GM23338 (cell line): ENCODE data around the gene TENM4. TPM values are rescaled to one million over a fixed set of nuclear protein-coding genes. Genes with fewer than 3 reads are reported as not detected.

Source experiments
- ATAC-seq: fragments of 200-7000 bp; cut with Tn5 transposase; 3 replicates; pipeline ENCODE4 v1.9.1; 2020
- DNase-seq: peaks from one replicate; pipeline ENCODE4 v3.0.0-alpha.2; 2015; ENCODE audit warnings: low spot score
- H2AFZ ChIP-seq: fragments of 200-600 bp; sonication (generic); 2 replicates; pipeline ENCODE4 v1.8.0; 2016; ENCODE audit warnings: antibody characterized with exemption, mild to moderate bottlenecking, moderate library complexity
- H3F3A ChIP-seq: fragments of 200-600 bp; sonication (generic); replicated peaks from 2 replicates; pipeline ENCODE4 v1.8.0; 2017; ENCODE audit warnings: antibody characterized with exemption, mixed run types, low read depth
- H3K27ac ChIP-seq: fragments of 200-600 bp; sonication (generic); 2 replicates; pipeline ENCODE4 v1.6.1; 2016; ENCODE audit warnings: low read depth
- H3K27me3 ChIP-seq: fragments of 200-600 bp; sonication (generic); 2 replicates; pipeline ENCODE4 v1.8.0; 2016; ENCODE audit warnings: mild to moderate bottlenecking, mixed run types, moderate library complexity; ENCODE audit not compliant: insufficient read depth
- H3K36me3 ChIP-seq: fragments of 200-600 bp; sonication (generic); 2 replicates; pipeline ENCODE4 v1.8.0; 2016; ENCODE audit warnings: mild to moderate bottlenecking; ENCODE audit not compliant: insufficient read depth
- H3K4me1 ChIP-seq: fragments of 200-600 bp; sonication (generic); 2 replicates; pipeline ENCODE4 v1.8.0; 2016; ENCODE audit warnings: mild to moderate bottlenecking, moderate library complexity; ENCODE audit not compliant: insufficient read depth
- H3K4me2 ChIP-seq: fragments of 200-600 bp; sonication (generic); 2 replicates; pipeline ENCODE4 v1.7.1; 2017; ENCODE audit warnings: mixed run types
- H3K4me3 ChIP-seq: fragments of 200-600 bp; sonication (generic); 2 replicates; pipeline ENCODE4 v1.6.1; 2016; ENCODE audit warnings: mixed run types
- H3K79me2 ChIP-seq: fragments of 200-600 bp; sonication (generic); replicated peaks from 2 replicates; pipeline ENCODE4 v1.8.0; 2017; ENCODE audit warnings: mild to moderate bottlenecking; ENCODE audit not compliant: insufficient read depth
- H3K9me2 ChIP-seq: fragments of 200-600 bp; sonication (generic); 2 replicates; pipeline ENCODE4 v1.8.0; 2017; ENCODE audit not compliant: insufficient read depth
- H4K20me1 ChIP-seq: fragments of 200-600 bp; sonication (generic); replicated peaks from 2 replicates; pipeline ENCODE4 v1.8.0; 2017; ENCODE audit warnings: mild to moderate bottlenecking; ENCODE audit not compliant: insufficient read depth
- H3K27ac Mint-ChIP-seq: 2 replicates; pipeline ENCODE4 v1.8.0; 2020; ENCODE audit warnings: inconsistent platforms, mild to moderate bottlenecking, moderate library complexity, mixed read lengths
- H3K27me3 Mint-ChIP-seq: 3 replicates; pipeline ENCODE4 v1.8.0; 2022; ENCODE audit warnings: low read depth, mild to moderate bottlenecking, moderate library complexity, mixed read lengths, inconsistent platforms; ENCODE audit not compliant: insufficient read depth, poor library complexity
- H3K36me3 Mint-ChIP-seq: 3 replicates; pipeline ENCODE4 v1.8.0; 2021; ENCODE audit warnings: low read depth, mild to moderate bottlenecking, inconsistent platforms, moderate library complexity, mixed read lengths
- H3K4me1 Mint-ChIP-seq: 3 replicates; pipeline ENCODE4 v1.8.0; 2020; ENCODE audit warnings: mild to moderate bottlenecking, inconsistent platforms, mixed read lengths
- H3K4me3 Mint-ChIP-seq: 3 replicates; pipeline ENCODE4 v1.8.0; 2021; ENCODE audit warnings: moderate library complexity, mild to moderate bottlenecking, inconsistent platforms, mixed read lengths
- H3K9me3 Mint-ChIP-seq: 3 replicates; pipeline ENCODE4 v1.8.0; 2020; ENCODE audit warnings: moderate library complexity, mild to moderate bottlenecking, inconsistent platforms, mixed read lengths
- CREB1 ChIP-seq: fragments of 250-450 bp; sonication (Bioruptor Pico); IDR thresholded peaks from 2 replicates; pipeline ENCODE4 v1.5.0; 2020; ENCODE audit warnings: low read depth, mild to moderate bottlenecking, moderate library complexity
- CTCF ChIP-seq, 2 experiments: fragments of 200-600 bp in 1 of 2; sonication (generic) in 1 of 2; conservative IDR thresholded peaks; 2 replicates each; pipeline versions ENCODE4 v1.5.1 to v1.6.1; 2016 to 2017; ENCODE audit warnings: antibody characterized with exemption in 2 of 2, low read depth in 2 of 2, mild to moderate bottlenecking in 2 of 2, moderate library complexity in 1 of 2
- EZH2 ChIP-seq: fragments of 200-600 bp; sonication (generic); IDR thresholded peaks from one replicate; pipeline ENCODE4 v1.8.0; 2017; ENCODE audit warnings: antibody characterized with exemption, mild to moderate bottlenecking, low read depth; ENCODE audit not compliant: unreplicated experiment
- EZH2phosphoT487 ChIP-seq: fragments of 200-600 bp; sonication (generic); IDR thresholded peaks from one replicate; pipeline ENCODE4 v1.8.1; 2018; ENCODE audit warnings: antibody characterized with exemption; ENCODE audit not compliant: unreplicated experiment
- JUNB ChIP-seq: IDR thresholded peaks from one replicate; pipeline ENCODE4 v1.6.1; 2016; ENCODE audit warnings: antibody characterized with exemption; ENCODE audit not compliant: unreplicated experiment
- POLR2AphosphoS5 ChIP-seq: IDR thresholded peaks from 2 replicates; pipeline ENCODE4 v1.6.1; 2016; ENCODE audit warnings: antibody characterized with exemption, low read depth
- STAT1 ChIP-seq: IDR thresholded peaks from one replicate; pipeline ENCODE4 v1.6.1; 2016; ENCODE audit warnings: antibody characterized with exemption; ENCODE audit not compliant: unreplicated experiment
- ZNF114 ChIP-seq: fragments of 250-450 bp; sonication (Bioruptor Pico); IDR thresholded peaks from 2 replicates; pipeline ENCODE4 v1.5.0; 2020; ENCODE audit warnings: mild to moderate bottlenecking, moderate library complexity
- ZNF331 ChIP-seq: fragments of 250-450 bp; sonication (Bioruptor Pico); IDR thresholded peaks from 2 replicates; pipeline ENCODE4 v1.5.0; 2020; ENCODE audit warnings: low read depth, mild to moderate bottlenecking, moderate library complexity
- polyA plus RNA-seq: library from polyadenylated mRNA; unstranded; fragments of >200 nt; fragmentation: Nextera tagmentation; extraction: Ambion mirVana; gene quantifications from 2 replicates; pipeline ENCODE4 v1.2.1, GENCODE V29; 2016
- total RNA-seq: library from RNA; depleted of rRNA; stranded (reverse); fragments of >200 nt; shearing (Covaris generic); gene quantifications from 2 replicates; pipeline ENCODE4 v1.2.3, GENCODE V29; 2014
- TF ChIP-seq, protein P1 (sequence below): IDR thresholded peaks from 2 replicates; pipeline ENCODE4 v1.6.1; 2016; ENCODE audit warnings: antibody characterized with exemption
- TF ChIP-seq, protein P2 (sequence below): IDR thresholded peaks from one replicate; pipeline ENCODE4 v1.6.1; 2018; ENCODE audit warnings: antibody characterized with exemption; ENCODE audit not compliant: unreplicated experiment

TENM4 gene
- total and polyA plus RNA-seq, 2 experiments from 2014 or later: 7.3 TPM

- H3K4me3 ChIP-seq: no peak overlapping the region
- no peak overlapping the region for H3K27ac ChIP-seq
- H2AFZ ChIP-seq: no peak overlapping the region
- no peaks in the 10 kb centered on the region for H3K79me2 ChIP-seq
- Mint-ChIP-seq H3K4me1 (no peaks in the 10 kb centered on the region), H3K27ac (no peak overlapping the region), H3K4me3 (no peak overlapping the region), H3K27me3 (peaks cover 6% of the 10 kb centered on the region), H3K9me3 (no peaks in the 10 kb centered on the region), H3K36me3 (no peaks in the 10 kb centered on the region)
- H3K4me1 ChIP-seq: no peaks in the 10 kb centered on the region
- no peaks in the 10 kb centered on the region for H4K20me1 ChIP-seq
- no peaks in the 10 kb centered on the region for H3K27me3 ChIP-seq
- H3K36me3 ChIP-seq: no peaks in the 10 kb centered on the region
- no peak for TF ChIP-seq JUNB
- TF ChIP-seq, protein P1, sequence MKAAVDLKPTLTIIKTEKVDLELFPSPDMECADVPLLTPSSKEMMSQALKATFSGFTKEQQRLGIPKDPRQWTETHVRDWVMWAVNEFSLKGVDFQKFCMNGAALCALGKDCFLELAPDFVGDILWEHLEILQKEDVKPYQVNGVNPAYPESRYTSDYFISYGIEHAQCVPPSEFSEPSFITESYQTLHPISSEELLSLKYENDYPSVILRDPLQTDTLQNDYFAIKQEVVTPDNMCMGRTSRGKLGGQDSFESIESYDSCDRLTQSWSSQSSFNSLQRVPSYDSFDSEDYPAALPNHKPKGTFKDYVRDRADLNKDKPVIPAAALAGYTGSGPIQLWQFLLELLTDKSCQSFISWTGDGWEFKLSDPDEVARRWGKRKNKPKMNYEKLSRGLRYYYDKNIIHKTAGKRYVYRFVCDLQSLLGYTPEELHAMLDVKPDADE: no peak
- no peak for TF ChIP-seq EZH2
- TF ChIP-seq ZNF114: no peak
- TF ChIP-seq EZH2phosphoT487: no peak
- TF ChIP-seq, protein P2, sequence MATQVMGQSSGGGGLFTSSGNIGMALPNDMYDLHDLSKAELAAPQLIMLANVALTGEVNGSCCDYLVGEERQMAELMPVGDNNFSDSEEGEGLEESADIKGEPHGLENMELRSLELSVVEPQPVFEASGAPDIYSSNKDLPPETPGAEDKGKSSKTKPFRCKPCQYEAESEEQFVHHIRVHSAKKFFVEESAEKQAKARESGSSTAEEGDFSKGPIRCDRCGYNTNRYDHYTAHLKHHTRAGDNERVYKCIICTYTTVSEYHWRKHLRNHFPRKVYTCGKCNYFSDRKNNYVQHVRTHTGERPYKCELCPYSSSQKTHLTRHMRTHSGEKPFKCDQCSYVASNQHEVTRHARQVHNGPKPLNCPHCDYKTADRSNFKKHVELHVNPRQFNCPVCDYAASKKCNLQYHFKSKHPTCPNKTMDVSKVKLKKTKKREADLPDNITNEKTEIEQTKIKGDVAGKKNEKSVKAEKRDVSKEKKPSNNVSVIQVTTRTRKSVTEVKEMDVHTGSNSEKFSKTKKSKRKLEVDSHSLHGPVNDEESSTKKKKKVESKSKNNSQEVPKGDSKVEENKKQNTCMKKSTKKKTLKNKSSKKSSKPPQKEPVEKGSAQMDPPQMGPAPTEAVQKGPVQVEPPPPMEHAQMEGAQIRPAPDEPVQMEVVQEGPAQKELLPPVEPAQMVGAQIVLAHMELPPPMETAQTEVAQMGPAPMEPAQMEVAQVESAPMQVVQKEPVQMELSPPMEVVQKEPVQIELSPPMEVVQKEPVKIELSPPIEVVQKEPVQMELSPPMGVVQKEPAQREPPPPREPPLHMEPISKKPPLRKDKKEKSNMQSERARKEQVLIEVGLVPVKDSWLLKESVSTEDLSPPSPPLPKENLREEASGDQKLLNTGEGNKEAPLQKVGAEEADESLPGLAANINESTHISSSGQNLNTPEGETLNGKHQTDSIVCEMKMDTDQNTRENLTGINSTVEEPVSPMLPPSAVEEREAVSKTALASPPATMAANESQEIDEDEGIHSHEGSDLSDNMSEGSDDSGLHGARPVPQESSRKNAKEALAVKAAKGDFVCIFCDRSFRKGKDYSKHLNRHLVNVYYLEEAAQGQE: no peak
- no peak for TF ChIP-seq STAT1
- TF ChIP-seq POLR2AphosphoS5: no peak
- no peak for TF ChIP-seq ZNF331 (CRISPR knock-in tag)
- H3K4me2 ChIP-seq: no peak overlapping the region
- no peaks in the 10 kb centered on the region for H3K9me2 ChIP-seq
- DNase-seq (no peak), ATAC-seq (no peak)
- no peaks in the 10 kb centered on the region for H3F3A ChIP-seq
Measured at GRCh38 chr11:78772186-78772585, 668.6 kb downstream of the TENM4 start.

DNA sequence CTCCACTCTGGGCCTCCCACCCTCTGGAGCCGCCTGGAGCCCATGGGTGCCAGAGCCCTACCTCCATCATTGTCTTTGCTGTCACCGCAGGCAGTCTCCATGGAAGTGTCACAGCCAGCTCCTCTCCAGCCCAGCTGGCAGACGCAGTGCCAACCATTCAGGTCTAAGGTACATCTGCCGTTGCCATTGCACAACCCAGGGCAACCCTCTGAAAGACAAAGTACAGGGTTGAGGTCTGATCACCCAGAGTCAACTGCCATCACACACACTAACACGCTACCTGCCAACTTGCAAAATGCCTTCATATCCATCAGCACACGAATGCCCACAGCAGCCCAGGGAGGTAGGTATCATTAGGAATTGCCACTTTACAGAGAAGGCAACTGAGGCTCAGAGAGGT, 669.9 kb downstream of the TENM4 start:
- no peaks in the 10 kb centered on the region for H3K79me2 ChIP-seq
- no peak overlapping the region for H3K27ac ChIP-seq
- Mint-ChIP-seq H3K36me3 (no peaks in the 10 kb centered on the region), H3K4me1 (no peaks in the 10 kb centered on the region), H3K27ac (no peak overlapping the region), H3K9me3 (no peaks in the 10 kb centered on the region), H3K27me3 (peaks cover 6% of the 10 kb centered on the region), H3K4me3 (no peak overlapping the region)
- no peak overlapping the region for H3K4me2 ChIP-seq
- H3F3A ChIP-seq: no peaks in the 10 kb centered on the region
- no peaks in the 10 kb centered on the region for H3K4me1 ChIP-seq
- no peaks in the 10 kb centered on the region for H3K9me2 ChIP-seq
- no peak overlapping the region for H3K4me3 ChIP-seq
- no peak for DNase-seq
- no peak overlapping the region for H2AFZ ChIP-seq
- ATAC-seq: no peak
- no peaks in the 10 kb centered on the region for H4K20me1 ChIP-seq
- H3K27me3 ChIP-seq: no peaks in the 10 kb centered on the region
- no peaks in the 10 kb centered on the region for H3K36me3 ChIP-seq
- no peak for TF ChIP-seq JUNB
- no peak for TF ChIP-seq ZNF331 (CRISPR knock-in tag)
- TF ChIP-seq CTCF (conservative IDR thresholded peaks at IDR 0.05; ENCODE audit: low read depth in 2 of 2): no peak
- TF ChIP-seq ZNF114: no peak
- no peak for TF ChIP-seq CREB1 (CRISPR knock-in tag)
